Neuronal stem cell (in vitro differentiated cells): ENCODE measurements around the gene RHOG.
A peak's percentile ranks its signal among the peaks of the same experiment; 100 is the strongest.

Source experiments
- DNase-seq: peaks from one replicate; pipeline ENCODE4 v3.0.0-alpha.2; 2013; ENCODE audit warnings: low spot score
- H2AFZ ChIP-seq: one replicate; pipeline ENCODE4 v1.6.1; 2013; ENCODE audit warnings: mild to moderate bottlenecking, low read length, inconsistent platforms
- H2AK5ac ChIP-seq: 2 replicates; pipeline ENCODE4 v1.6.1; 2013; ENCODE audit warnings: low read depth, mild to moderate bottlenecking, inconsistent platforms, low read length, moderate library complexity, mixed read lengths
- H2BK120ac ChIP-seq: 2 replicates; pipeline ENCODE4 v1.6.1; 2013; ENCODE audit warnings: low read depth, mild to moderate bottlenecking, inconsistent platforms, low read length, moderate library complexity, mixed read lengths
- H2BK12ac ChIP-seq: one replicate; pipeline ENCODE4 v1.6.1; 2013; ENCODE audit warnings: low read length, inconsistent platforms
- H2BK15ac ChIP-seq: 2 replicates; pipeline ENCODE4 v1.6.1; 2013; ENCODE audit warnings: mild to moderate bottlenecking, low read length, inconsistent platforms, mixed read lengths
- H2BK5ac ChIP-seq: one replicate; pipeline ENCODE4 v1.6.1; 2013; ENCODE audit warnings: inconsistent platforms, mild to moderate bottlenecking, low read length, moderate library complexity
- H3K14ac ChIP-seq: one replicate; pipeline ENCODE4 v1.6.1; 2013; ENCODE audit warnings: low read length, inconsistent platforms
- H3K18ac ChIP-seq: 2 replicates; pipeline ENCODE4 v1.6.1; 2013; ENCODE audit warnings: low read length, inconsistent platforms
- H3K23ac ChIP-seq: 2 replicates; pipeline ENCODE4 v1.6.1; 2013; ENCODE audit warnings: low read depth, mild to moderate bottlenecking, mixed read lengths, low read length, inconsistent platforms; ENCODE audit not compliant: poor library complexity
- H3K27ac ChIP-seq: replicated peaks from 3 replicates; pipeline ENCODE4 v1.5.1; 2013; ENCODE audit warnings: low read length, inconsistent platforms
- H3K27me3 ChIP-seq, 3 experiments: 2 replicates each; pipeline ENCODE4 v1.6.1; 2013; ENCODE audit warnings: low read length in 3 of 3, mild to moderate bottlenecking in 2 of 3, inconsistent platforms in 1 of 3, low read depth in 1 of 3, mixed read lengths in 1 of 3, moderate library complexity in 1 of 3; ENCODE audit not compliant: control insufficient read depth in 3 of 3, insufficient read depth in 3 of 3
- H3K36me3 ChIP-seq, 2 donors: replicated peaks in 1 of 2; 2 replicates each; pipeline ENCODE4 v1.6.1; 2013; ENCODE audit warnings: low read length in 2 of 2; ENCODE audit not compliant: control insufficient read depth in 2 of 2, insufficient read depth in 2 of 2
- H3K4ac ChIP-seq: 2 replicates; pipeline ENCODE4 v1.6.1; 2013; ENCODE audit warnings: inconsistent platforms, mild to moderate bottlenecking, low read length, moderate library complexity
- H3K4me1 ChIP-seq, 2 donors: 1 replicate in 1 of 2; 2 replicates in 1 of 2; pipeline ENCODE4 v1.6.1; 2013; ENCODE audit warnings: low read length in 2 of 2, low read depth in 1 of 2; ENCODE audit not compliant: control insufficient read depth in 2 of 2, insufficient read depth in 1 of 2
- H3K4me2 ChIP-seq: one replicate; pipeline ENCODE4 v1.6.1; 2013; ENCODE audit warnings: mild to moderate bottlenecking, low read length, inconsistent platforms; ENCODE audit not compliant: insufficient read depth, poor library complexity, severe bottlenecking
- H3K4me3 ChIP-seq, 2 donors: 2 replicates each; pipeline ENCODE4 v1.5.1; 2013; ENCODE audit warnings: low read length in 2 of 2, mild to moderate bottlenecking in 2 of 2, inconsistent platforms in 1 of 2, moderate library complexity in 1 of 2
- H3K79me1 ChIP-seq: one replicate; pipeline ENCODE4 v1.6.1; 2013; ENCODE audit warnings: low read depth, mild to moderate bottlenecking, inconsistent platforms, low read length, moderate library complexity
- H3K9ac ChIP-seq: one replicate; pipeline ENCODE4 v1.6.1; 2013; ENCODE audit warnings: mild to moderate bottlenecking, low read depth, low read length, inconsistent platforms; ENCODE audit not compliant: poor library complexity
- H3K9me3 ChIP-seq, 2 donors: replicated peaks in 1 of 2; 2 replicates each; pipeline versions ENCODE3 to v1.6.1; 2013; ENCODE audit warnings: low read length in 2 of 2, mild to moderate bottlenecking in 2 of 2, inconsistent platforms in 1 of 2, low read depth in 1 of 2, mixed read lengths in 1 of 2, moderate library complexity in 1 of 2; ENCODE audit not compliant: control insufficient read depth in 2 of 2, insufficient read depth in 1 of 2
- H4K8ac ChIP-seq: one replicate; pipeline ENCODE4 v1.6.1; 2013; ENCODE audit warnings: low read depth, mild to moderate bottlenecking, inconsistent platforms, low read length, moderate library complexity
- H4K91ac ChIP-seq: one replicate; pipeline ENCODE4 v1.6.1; 2013; ENCODE audit warnings: low read length, low read depth, mild to moderate bottlenecking, inconsistent platforms; ENCODE audit not compliant: poor library complexity
- WGBS, 2 donors: extraction: QIAGEN DNeasy Blood & Tissue Kit; methylation state at CpG; one replicate each; pipeline ENCODE4 v1.1.7; 2013; ENCODE audit warnings: missing lambda C conversion rate in 2 of 2, mixed read lengths in 1 of 2; ENCODE audit not compliant: insufficient read length in 2 of 2, insufficient replicate concordance in 1 of 2; ENCODE audit errors: extremely low coverage in 2 of 2; 5-methylcytosine and 5-hydroxymethylcytosine counted together

Gene RHOG

GRCh38 chr11:3841426-3842350 is 929 bp upstream of the RHOG start:
- H3K9ac ChIP-seq = peak overlapping the region; percentile 31
- no peak overlapping the region for H4K91ac ChIP-seq
- H3K4me3 ChIP-seq = peak overlapping the region; percentile 74 to 78
- H3K14ac ChIP-seq = no peak overlapping the region
- no peak overlapping the region for H2BK5ac ChIP-seq
- H3K27me3 ChIP-seq = peaks cover 0 to 12% (median 0%) of the 10 kb centered on the region in 3 experiments
- WGBS, 2 donors = no CpG with 5 or more reads among the region's 44 CpGs
- H3K4me1 ChIP-seq = peaks cover 6 to 21% of the 10 kb centered on the region in 2 donors
- peak; percentile 61 for DNase-seq
- H3K23ac ChIP-seq = peak overlapping the region; percentile 38
- H3K18ac ChIP-seq = peak overlapping the region; percentile 94
- peak overlapping the region; percentile 73 for H3K4me2 ChIP-seq
- peak overlapping the region; percentile 94 for H2AFZ ChIP-seq
- H3K4ac ChIP-seq = no peak overlapping the region
- no peak overlapping the region for H2BK120ac ChIP-seq
- H2AK5ac ChIP-seq = no peak overlapping the region
- H3K79me1 ChIP-seq = peaks cover 4% of the 10 kb centered on the region
- H2BK15ac ChIP-seq = peak overlapping the region; percentile 23
- no peak overlapping the region for H2BK12ac ChIP-seq
- H4K8ac ChIP-seq = no peak overlapping the region
- H3K36me3 ChIP-seq = peaks cover 0 to 13% of the 10 kb centered on the region in 2 donors
- H3K27ac ChIP-seq = no peak overlapping the region
- H3K9me3 ChIP-seq = peaks cover 0 to 2% of the 10 kb centered on the region in 2 donors

- peak; percentile 63 for DNase-seq
- peak overlapping the region; percentile 78 for H3K14ac ChIP-seq
- WGBS, 2 donors = 100% methylated on average over 1 of the region's 46 CpGs; no CpG with 5 or more reads in 1 of the 2 donors
- H3K36me3 ChIP-seq = peaks cover 0 to 21% of the 10 kb centered on the region in 2 donors
- H4K8ac ChIP-seq = no peak overlapping the region
- H2AK5ac ChIP-seq = peak overlapping the region; percentile 24
- peak overlapping the region; percentile 24 for H3K4ac ChIP-seq
- H4K91ac ChIP-seq = no peak overlapping the region
- peak overlapping the region; percentile 63 for H3K18ac ChIP-seq
- no peak overlapping the region for H2BK120ac ChIP-seq
- peaks cover 0 to 5% (median 0%) of the 10 kb centered on the region in 3 experiments for H3K27me3 ChIP-seq
- H2BK12ac ChIP-seq = no peak overlapping the region
- peak overlapping the region; percentile 27 for H3K23ac ChIP-seq
- peak overlapping the region; percentile 80 for H3K9ac ChIP-seq
- H3K9me3 ChIP-seq = peaks cover 0 to 2% of the 10 kb centered on the region in 2 donors
- H3K27ac ChIP-seq = no peak overlapping the region
- H2BK15ac ChIP-seq = no peak overlapping the region
- H3K4me3 ChIP-seq = peak overlapping the region; percentile 74 to 88
- peaks cover 6 to 21% of the 10 kb centered on the region in 2 donors for H3K4me1 ChIP-seq
- peak overlapping the region; percentile 55 for H3K4me2 ChIP-seq
- peak overlapping the region; percentile 94 for H2AFZ ChIP-seq
- H2BK5ac ChIP-seq = no peak overlapping the region
- H3K79me1 ChIP-seq = peaks cover 7% of the 10 kb centered on the region
These were observed 522 bp downstream of the RHOG start for GRCh38 chr11:3840004-3840869.

GRCh38 chr11:3838504-3838903 is 2.3 kb downstream of the RHOG start:
- Histone ChIP-seq H2AFZ (no peak overlapping the region), H4K91ac (no peak overlapping the region), H3K36me3 (peaks cover 0 to 36% of the 10 kb centered on the region in 2 donors), H3K9ac (no peak overlapping the region), H2AK5ac (no peak overlapping the region), H3K9me3 (peaks cover 0 to 2% of the 10 kb centered on the region in 2 donors), H2BK15ac (no peak overlapping the region), H3K14ac (no peak overlapping the region), H3K27me3 (no peaks in the 10 kb centered on the region), H2BK5ac (no peak overlapping the region), H3K4me1 (peaks cover 6 to 21% of the 10 kb centered on the region in 2 donors), H3K18ac (no peak overlapping the region), H3K79me1 (peaks cover 7% of the 10 kb centered on the region), H3K27ac (no peak overlapping the region), H3K23ac (no peak overlapping the region), H2BK12ac (no peak overlapping the region), H2BK120ac (no peak overlapping the region), H4K8ac (no peak overlapping the region), H3K4me3 (no peak overlapping the region), H3K4ac (no peak overlapping the region), H3K4me2 (no peak overlapping the region)
- DNase-seq = no peak
- WGBS, 2 donors = no CpG with 5 or more reads among the region's 2 CpGs
